T-helper 2 cell treated with Interferon-gamma antibody and Interleukin-4, amounts not matched to agents 100 ng/mL and 5 ng/mL, for 36 hours (primary cell): ENCODE data around the gene PARD3B. TPM values are rescaled to one million over a fixed set of nuclear protein-coding genes. Genes with fewer than 3 reads are reported as not detected.

ENCODE experiments used
- intact Hi-C: fragments of 100-400 bp; cut with micrococcal nuclease; formaldehyde crosslinking; loops from one replicate; pipeline ENCODE4 v1.15.1; 2023
- total RNA-seq: library from RNA; stranded (reverse); gene quantifications from 2 replicates; pipeline ENCODE4 v1.2.3, GENCODE V29; 2022

The PARD3B gene
- total RNA-seq, 1 donor from 2014 or later = 1.7 TPM

DNA sequence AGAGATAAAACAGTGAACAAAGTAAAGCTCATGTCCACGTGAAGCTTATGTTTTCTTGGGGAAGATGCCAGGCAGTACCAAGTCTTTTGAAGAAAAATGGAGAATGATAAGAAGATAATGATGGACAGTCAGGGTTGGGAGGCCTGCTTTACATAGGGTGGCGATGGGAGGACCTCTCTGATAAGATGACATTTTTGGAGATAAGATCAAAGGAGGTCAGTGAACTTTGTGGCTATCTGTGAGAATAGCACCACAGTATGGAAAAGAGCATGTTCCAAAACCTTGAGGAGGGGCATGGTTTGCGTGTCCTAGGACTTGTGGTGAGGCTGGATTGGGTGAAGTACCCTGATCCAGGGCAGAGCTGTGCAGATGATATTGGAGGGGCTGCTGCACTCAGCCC is 675.3 kb downstream of the PARD3B start:
- intact Hi-C loops = no loop called here

GRCh38 chr2:205232086-205232485 is 686.8 kb downstream of the PARD3B start:
- intact Hi-C loops = no loop called here

DNA sequence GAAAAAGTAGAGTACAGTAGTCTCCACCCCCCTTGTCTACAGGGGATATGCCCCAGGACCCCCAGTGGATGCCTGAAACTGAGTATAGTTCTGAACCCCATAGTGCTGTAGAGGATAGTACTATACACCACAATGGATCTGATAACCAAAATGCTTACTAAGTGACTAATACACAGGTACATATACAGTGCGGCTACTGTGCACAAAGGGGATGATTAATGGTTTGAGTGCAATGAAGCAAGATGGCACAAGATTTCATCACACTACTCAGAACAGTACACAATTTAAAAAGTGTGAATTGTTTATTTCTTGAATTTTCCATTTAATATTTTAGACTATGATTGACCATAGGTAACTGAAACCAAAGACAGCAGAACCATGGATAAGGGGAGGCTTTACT is 690.2 kb downstream of the PARD3B start:
- intact Hi-C loops = no loop called here

GRCh38 chr2:205237524-205237923 is 692.2 kb downstream of the PARD3B start:
- intact Hi-C loops = no loop called here

DNA sequence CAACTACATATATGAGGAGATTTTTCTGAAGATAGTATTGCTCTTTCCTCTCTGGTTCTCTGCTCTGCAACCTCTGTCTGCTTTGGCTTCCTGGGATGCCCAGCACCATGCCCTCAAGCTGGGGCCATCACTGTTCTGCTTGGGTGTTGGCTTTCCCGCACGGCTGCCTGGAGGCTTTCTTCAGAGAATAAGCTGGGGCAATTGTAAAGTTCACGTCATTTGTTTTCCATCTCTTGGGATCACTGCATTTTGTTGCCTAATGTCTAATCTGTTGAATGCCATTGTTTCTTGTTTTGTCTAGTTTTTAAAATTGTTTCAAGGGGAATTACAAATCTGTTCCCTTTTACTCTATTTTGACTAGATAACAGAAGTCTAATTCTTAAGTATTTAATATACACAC is 699.7 kb downstream of the PARD3B start:
- intact Hi-C loops = no loop called here

- intact Hi-C loops = no loop called here
Measured at GRCh38 chr2:205245652-205246051, 700.4 kb downstream of the PARD3B start.

- intact Hi-C loops = no loop called here
Measured at GRCh38 chr2:205259121-205259520, 713.8 kb downstream of the PARD3B start.

DNA sequence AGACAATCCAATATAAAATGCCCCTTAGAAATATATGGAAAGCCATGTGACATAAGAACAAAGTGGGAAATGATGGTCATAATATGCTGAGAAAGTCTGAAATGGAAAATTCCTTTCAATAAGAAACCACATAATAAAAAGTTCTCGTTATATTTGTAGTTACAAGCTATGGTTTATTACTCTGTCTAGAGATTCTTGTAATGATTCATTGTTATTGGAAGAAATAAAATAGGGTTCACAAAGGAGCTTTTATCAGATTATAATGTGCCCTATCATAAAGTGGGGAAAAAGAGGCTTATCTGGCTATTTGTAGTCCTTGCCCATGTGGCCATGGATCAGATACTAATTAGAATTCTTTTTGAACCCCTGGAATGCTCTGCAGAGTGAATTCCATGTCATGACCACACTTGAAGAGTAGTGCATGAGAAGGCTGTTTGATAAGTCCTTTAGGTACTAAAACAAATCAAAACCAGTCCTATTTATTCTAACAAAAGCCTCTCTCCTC is 716.3 kb downstream of the PARD3B start:
- intact Hi-C loops = no loop called here

GRCh38 chr2:205267323-205267722 is 722.0 kb downstream of the PARD3B start:
- intact Hi-C loops = no loop called here

DNA sequence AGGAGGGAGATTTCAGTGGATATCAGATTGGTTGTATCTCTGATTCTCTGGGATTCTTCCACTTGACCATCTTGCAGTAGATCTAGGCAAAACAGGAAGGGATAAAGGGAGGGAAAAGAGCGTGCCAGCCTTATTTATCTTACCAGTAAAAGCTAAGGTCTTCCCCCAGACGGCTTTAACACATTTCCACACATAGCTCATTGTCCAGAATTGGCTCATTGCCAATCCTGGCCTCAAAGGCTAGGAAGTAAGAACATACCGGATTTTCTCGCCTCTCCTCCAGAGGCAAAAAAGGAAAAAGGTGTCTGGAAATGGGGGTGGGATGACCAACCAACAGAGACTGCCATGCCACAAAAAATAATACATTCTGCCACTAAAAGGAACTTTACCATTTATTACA is 725.4 kb downstream of the PARD3B start:
- intact Hi-C loops = no loop called here

DNA sequence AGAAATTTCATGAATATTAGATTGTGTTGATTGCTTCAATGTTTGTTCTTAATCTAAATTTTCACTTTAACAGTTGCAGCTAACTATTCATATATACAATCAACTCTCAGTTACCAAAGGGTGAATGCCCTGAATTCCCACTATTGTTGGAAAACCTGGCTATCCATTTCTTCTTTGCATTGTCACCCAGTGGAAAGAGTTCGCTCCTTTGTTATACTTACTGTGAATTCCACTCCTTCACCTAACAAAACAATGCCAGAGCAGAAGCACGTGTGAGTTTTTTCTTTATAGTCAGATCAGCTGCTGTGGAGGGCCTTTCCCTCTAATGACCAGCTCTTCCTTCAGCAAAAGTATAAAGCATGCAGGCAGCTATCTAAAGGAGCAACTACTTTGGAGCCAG is 727.9 kb downstream of the PARD3B start:
- intact Hi-C loops = no loop called here

- intact Hi-C loops = no loop called here
Measured at GRCh38 chr2:205273627-205274026, 728.4 kb downstream of the PARD3B start.

GRCh38 chr2:205274801-205275200 is 729.5 kb downstream of the PARD3B start:
- intact Hi-C loops = no loop called here

GRCh38 chr2:205276116-205276777 is 731.0 kb downstream of the PARD3B start:
- intact Hi-C loops = no loop called here

GRCh38 chr2:205280596-205281236 is 735.4 kb downstream of the PARD3B start:
- intact Hi-C loops = no loop called here

GRCh38 chr2:205283736-205284270 is 738.5 kb downstream of the PARD3B start:
- intact Hi-C loops = no loop called here

DNA sequence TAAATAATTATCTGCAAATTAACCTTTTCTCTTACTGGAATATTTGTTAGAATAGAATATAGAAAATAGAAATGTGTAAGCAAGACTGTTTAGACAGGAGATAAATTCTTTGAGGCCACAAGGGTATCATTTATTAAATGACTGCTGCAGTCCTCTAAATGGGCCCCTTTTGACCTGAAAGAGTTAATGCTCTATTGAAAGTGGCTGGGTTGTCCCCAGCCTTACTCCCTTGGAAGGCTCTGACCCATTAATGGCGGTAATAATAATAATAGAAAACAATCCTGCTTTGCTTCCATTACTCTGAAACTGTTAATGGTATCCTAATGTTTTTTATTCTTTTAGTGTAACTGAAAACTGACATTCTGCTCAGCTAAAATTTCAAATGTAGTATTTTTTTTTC is 739.1 kb downstream of the PARD3B start:
- intact Hi-C loops = no loop called here

GRCh38 chr2:205287316-205287715 is 742.0 kb downstream of the PARD3B start:
- intact Hi-C loops = no loop called here

DNA sequence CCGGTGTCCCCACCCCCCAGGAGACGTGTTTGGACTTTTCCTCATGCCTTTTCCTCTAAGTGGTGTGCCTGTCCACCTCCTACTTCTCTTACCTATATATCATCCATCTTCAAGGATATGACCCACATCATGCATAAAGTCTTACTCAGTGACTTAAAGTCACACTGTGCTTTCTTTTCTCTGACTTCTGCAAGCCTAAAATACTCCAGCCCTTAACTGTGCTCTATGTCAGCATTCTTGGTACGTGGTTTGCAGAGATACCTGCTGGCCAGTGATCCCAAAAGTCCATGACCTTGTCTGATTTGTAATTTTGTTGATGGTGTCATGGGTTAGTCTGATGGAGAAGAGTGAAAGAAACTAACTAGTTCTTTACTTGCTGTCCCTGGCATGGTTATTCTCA is 743.4 kb downstream of the PARD3B start:
- intact Hi-C loops = no loop called here

DNA sequence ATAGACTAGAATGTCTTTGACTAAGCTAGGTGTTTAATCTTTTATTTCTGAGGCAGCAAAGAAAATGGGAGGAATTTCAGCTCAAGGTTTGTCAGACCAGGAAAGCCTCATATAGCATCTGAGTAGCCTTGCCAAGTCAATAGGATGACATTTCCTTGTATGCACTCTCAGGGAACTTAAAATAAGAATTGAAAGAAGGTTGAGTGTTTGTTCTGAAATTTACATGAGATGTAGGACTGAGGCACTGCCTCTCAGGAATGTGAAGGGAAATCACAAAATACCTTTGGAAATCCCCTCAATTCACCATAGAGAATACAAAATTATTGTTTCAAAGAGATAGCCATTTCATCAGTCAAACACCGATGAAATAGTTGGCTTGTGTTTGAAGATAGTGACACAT is 745.0 kb downstream of the PARD3B start:
- intact Hi-C loops = no loop called here

GRCh38 chr2:205292665-205293295 is 747.5 kb downstream of the PARD3B start:
- intact Hi-C loops = no loop called here

DNA sequence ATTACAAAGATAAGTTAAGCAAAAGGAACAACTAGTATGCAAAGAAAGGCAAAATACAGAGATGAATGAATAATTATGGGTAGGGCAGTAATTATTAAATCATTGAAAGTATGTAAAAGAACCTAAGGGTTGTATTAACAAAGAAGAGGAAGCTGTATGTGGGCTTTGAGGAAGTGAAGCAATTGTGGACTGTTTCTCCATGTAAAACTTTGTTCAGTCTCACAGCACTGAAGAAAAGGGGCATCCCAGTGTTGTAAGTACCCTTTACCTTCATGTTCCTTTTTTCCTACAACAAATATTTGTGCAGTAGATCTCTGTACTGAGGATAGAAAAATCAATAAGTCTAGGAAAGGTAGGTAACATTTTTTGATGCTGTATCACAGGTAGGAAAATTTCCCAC is 748.3 kb downstream of the PARD3B start:
- intact Hi-C loops = no loop called here
